DMS53 (cell line): ENCODE results near the gene ZNF132.
"Not testable (repeated sequence)": the region's sequence is repeated elsewhere in the genome, so short reads cannot be mapped to it uniquely, and the experiment has no call there.

Experiments
- DNase-seq: peaks from one replicate; lab custom pipeline; 2025; lab: John Stamatoyannopoulos, UW

The ZNF132 gene

GRCh38 chr19:58466760-58467589, 27.0 kb upstream of the ZNF132 start, which contains the start of gene ZNF324:
ZNF324 (plus strand) TSS chr19:58467080; CDS start chr19:58469186, 2,106 bp downstream.
- peak; percentile 99 for DNase-seq

DNA sequence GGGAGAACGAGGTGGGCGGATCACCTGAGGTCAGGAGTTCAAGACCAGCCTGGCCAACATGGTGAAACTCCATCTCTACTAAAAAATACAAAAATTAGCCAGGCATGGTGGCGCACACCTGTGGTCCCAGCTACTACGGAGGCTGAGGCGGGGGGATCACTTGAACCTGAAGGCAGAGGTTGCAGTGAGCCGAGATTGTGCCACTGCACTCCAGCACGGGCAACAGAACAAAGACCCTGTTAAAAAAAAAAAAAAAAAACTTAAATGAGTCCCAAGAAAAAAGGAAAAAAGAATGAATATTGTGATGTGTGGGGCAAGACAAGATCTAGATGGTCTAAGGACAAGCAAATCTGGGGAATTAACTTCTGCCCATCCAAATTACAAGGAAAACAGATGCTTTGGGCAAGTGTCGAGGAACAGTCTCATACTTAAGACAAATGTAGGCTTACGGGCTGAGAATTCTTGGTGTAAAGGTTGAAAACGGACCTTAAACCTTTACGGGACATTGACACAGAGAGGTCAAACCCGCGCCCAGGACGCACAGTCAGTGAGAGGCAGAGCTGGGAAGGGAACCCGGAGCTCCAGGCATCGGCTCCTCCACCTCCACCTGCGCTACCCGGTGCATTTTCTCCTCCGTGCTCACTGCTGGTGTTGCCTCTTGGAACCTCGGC, 26.3 kb upstream of the ZNF132 start:
- no peak for DNase-seq

DNA sequence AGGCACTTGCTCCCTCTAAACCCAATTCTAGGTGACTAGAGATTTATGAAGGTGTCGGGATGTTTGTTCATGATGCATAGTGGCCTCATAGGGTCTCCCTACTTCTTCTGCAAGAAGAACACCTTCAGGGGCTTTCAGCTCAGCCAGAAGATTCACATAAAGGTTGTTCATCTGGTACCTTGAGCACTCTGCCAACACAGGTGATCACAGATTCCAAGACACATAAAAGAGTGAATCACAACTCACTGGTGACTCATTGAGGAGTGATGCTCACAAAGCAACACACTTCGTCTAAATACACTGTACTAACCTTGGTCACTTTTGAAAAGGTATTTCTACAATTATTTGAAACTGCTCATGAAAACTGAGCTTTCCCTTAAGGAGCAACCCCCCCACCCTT, 20.1 kb upstream of the ZNF132 start:
- DNase-seq: no peak

- DNase-seq: no peak
Measured at GRCh38 chr19:58456111-58456510, 16.2 kb upstream of the ZNF132 start.

- DNase-seq: no peak
Measured at GRCh38 chr19:58455306-58455705, 15.4 kb upstream of the ZNF132 start.

- DNase-seq: no peak
Measured at GRCh38 chr19:58453743-58454142, 13.8 kb upstream of the ZNF132 start.

GRCh38 chr19:58451358-58452101, 11.6 kb upstream of the ZNF132 start, which contains the start of gene ZNF324B:
ZNF324B (plus strand) TSS chr19:58451622; CDS start chr19:58453702, 2,080 bp downstream.
- peak; percentile 98 for DNase-seq

- DNase-seq: no peak
Measured at GRCh38 chr19:58450856-58451357, 11.0 kb upstream of the ZNF132 start.

DNA sequence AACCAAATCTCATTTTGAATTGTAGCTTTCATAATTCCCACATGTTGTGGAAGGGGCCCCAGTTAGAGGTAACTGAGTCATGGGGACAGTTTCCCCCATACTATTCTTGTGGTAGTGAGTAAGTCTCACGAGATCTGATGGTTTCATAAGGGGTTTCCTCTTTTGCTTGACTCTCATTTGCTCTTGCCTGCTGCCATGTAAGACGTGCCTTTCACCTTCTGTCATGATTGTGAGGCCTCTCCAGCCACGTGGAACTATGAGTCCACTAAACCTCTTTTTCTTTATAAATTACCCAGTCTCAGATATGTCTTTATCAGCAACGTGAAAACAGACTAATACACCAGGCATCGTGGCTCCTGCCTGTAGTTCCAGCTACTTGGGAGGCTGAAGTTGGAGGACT, 10.0 kb upstream of the ZNF132 start:
- DNase-seq: not testable (repeated sequence)

- not testable (repeated sequence) for DNase-seq
Measured at GRCh38 chr19:58448860-58449259, 8.9 kb upstream of the ZNF132 start.

GRCh38 chr19:58442986-58443385, 3.0 kb upstream of the ZNF132 start:
- DNase-seq: not testable (repeated sequence)

DNA sequence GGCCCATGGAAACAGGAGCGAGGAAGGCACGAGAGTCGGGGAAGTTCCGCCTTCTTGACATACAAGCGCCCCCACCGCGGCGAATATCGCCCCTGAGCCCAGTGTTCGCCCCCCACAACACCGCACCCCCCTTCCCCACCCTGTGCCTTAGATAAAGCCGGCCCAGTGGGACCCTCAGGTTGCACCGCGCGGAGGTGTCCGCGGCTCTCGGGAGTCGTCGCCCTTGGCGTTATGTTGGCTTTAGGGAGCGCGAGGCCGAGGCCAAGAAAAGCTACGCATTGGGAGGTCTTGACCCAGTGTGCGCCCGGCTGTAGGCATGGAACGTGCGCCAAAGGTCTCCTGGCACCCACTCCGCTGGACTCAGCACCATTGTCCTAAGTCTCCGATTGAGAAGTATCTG, 603 bp upstream of the ZNF132 start:
- DNase-seq: no peak

DNA sequence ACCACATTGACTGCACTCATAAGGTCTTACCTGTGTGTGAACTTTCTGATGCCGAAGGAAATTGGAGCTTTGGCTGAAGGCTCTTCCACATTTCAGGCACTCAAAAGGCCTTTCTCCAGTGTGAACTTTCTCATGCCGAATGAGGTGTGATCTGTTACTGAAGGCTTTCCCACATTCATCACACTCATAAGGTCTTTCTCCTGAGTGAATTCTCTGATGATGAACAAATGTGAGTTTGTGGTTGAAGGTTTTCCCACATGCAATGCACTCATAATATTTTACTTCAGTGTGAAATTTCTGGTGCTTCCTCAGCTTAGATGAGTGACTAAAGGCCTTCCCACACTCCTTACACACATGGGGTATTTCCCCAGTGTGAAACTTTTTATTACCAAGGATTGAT, 5.7 kb downstream of the ZNF132 start:
- no peak for DNase-seq

DNA sequence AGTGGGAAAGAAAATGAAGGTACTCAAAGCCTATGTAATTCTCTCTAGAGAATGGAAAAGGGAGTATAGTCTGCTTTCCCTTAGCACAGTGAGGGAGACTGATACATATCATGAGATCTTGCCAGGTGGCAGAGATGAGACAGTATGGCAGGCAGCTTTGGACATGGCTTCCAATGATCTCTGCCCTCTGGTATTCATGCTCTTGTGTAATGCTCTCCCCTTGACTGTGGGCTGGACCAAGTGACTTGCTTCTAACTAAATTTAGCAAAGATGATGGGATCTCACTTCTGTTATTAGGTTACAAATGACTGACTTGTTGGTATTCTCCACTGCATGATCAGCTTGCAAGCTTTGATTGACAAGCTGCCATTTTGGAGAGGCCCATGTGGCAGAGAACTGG, 10.2 kb downstream of the ZNF132 start:
- DNase-seq: no peak

DNA sequence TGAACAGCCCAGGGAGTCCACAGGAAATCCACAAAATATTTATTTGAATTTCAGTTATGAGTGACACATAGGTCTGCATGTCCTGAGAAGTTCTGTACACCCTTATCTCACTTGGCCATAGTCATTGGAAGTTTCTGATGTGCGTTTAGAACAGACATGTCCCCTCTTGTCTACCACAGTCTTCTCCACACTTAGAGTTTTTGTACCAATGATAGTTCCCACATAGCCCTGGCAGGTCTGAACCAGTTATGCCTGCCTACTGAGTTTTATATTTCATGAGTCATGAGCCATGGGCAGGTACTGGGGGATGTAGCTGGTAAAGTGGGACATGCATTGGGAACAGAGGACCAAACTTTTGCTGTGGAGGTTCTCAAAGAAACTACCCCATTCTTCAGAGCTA, 11.3 kb downstream of the ZNF132 start:
- no peak for DNase-seq

DNA sequence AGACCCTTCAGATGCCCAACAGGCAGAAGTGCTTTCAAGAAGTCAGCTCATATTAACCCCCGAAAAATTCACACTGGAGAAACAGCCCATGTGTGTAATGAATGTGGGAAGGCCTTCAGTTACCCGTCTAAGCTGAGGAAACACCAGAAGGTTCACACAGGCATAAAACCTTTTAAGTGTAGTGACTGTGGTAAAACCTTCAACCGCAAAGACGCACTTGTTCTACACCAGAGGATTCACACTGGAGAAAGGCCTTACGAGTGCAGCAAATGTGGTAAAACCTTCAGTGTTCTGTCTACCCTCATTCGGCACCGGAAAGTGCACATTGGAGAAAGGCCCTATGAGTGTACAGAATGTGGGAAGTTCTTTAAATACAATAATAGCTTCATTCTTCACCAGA, 22.9 kb downstream of the ZNF132 start:
- DNase-seq: no peak

DNA sequence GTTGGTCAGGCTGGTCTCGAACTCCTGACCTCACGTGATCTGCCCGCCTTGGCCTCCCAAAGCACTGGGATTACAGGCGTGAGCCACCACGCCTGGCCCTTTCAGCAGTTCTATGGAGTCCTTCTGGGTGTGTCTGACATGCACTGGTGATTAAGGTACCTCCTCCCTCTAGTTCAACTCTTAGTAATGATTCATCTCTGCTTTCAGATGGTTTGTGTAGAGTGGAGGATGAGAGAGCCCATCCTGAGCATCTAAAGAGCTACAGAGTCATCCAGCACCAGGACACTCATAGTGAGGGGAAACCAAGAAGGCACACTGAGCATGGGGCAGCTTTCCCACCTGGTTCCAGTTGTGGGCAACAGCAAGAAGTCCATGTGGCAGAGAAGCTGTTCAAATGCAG, 23.3 kb downstream of the ZNF132 start:
- DNase-seq: no peak

GRCh38 chr19:58409010-58409790, 30.8 kb downstream of the ZNF132 start:
- DNase-seq: peak; percentile 60

GRCh38 chr19:58408152-58409009, 31.6 kb downstream of the ZNF132 start, which contains the start of gene ZNF584:
ZNF584 (plus strand) TSS chr19:58408649; CDS start chr19:58409148, 499 bp downstream.
- DNase-seq: peak; percentile 95

GRCh38 chr19:58407658-58408151, 32.2 kb downstream of the ZNF132 start:
- DNase-seq: peak; percentile 49
